GM18519 (cell line): ENCODE measurements around the gene QPCTL.
"Not testable (repeated sequence)": the region's sequence is repeated elsewhere in the genome, so short reads cannot be mapped to it uniquely, and the experiment has no call there.

Experiments
- ATAC-seq: cut with Tn5 transposase; IDR thresholded peaks from one replicate; pipeline ENCODE4 v1.9.1; 2021; ENCODE audit warnings: mild to moderate bottlenecking, moderate library complexity; ENCODE audit not compliant: unreplicated experiment, low FRiP score

The QPCTL gene

DNA sequence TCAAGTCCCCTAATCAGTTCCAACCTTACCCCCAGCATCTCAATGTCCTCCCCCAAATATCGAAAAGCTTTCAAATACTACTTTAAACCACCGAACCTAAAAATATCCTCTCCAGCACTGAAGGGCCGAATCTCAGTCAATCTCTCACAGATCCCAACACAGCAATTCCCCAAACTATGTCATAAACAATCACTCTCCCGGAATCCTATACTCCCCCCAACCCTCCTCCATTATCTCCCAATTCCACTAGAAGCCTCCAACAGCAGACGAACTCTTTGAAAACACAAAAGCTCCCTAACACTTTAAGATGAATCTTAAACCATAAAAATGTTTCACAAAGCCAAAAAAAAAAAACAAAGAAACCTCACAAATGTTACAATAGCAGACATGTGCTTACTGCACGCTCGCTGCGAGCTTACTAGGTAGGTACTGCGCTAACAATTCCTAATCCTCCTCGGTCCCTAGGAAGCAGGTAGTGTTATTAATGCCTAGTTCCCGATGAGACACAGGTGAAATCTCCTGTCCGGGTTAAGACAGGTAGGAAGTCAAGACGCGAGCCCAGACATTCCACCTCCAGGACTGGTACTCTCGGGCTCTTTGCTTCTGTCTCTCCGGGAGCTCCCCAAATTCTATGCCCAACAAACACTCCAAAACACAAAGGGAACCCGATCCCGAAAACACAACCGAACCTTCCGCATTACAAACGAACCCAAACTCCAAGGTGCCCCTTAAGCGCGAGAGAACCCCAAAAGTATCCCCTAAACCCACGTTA is 24.1 kb downstream of the QPCTL start:
- no peak for ATAC-seq

DNA sequence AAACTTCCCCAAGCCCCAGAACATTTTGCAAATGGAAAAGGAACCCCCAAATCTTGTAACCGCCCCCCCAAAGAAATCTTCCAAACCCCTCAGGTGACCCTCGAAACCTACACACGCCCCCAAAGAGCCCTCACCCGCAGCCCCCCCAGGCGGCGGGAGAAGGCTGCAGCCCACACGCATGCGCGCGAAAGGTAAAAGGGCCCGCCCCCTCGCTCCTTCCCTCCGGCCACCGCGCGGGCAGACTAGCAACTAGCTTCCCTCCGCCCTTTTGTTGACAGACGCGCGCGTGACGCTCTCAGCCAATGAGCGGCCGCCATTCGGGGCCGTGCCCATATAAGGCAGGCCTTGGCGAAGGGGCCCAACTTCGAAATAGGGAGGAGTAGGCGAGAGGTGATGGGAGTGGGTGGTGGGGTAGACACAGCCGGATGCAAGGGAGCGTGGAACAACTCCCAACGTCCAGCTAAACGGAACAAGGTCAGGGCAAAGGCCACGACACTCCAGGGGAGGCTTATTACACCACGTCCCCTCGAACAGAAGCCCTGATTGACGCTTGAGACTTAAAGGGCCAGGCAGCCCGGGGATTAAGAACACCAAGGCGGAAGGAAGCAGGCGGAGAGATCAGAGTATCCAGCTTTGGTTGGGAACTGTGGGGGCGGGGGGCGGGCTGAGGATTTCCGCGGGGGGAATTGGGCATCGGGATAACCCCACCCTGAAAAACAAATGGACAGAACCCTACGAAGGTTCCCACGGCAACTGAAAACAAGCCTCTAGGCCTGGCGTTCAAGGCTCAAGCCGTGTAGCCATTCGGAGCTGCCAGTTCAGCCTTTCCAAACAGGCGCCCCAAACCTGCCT is 24.9 kb downstream of the QPCTL start:
- ATAC-seq: peak; percentile 85

DNA sequence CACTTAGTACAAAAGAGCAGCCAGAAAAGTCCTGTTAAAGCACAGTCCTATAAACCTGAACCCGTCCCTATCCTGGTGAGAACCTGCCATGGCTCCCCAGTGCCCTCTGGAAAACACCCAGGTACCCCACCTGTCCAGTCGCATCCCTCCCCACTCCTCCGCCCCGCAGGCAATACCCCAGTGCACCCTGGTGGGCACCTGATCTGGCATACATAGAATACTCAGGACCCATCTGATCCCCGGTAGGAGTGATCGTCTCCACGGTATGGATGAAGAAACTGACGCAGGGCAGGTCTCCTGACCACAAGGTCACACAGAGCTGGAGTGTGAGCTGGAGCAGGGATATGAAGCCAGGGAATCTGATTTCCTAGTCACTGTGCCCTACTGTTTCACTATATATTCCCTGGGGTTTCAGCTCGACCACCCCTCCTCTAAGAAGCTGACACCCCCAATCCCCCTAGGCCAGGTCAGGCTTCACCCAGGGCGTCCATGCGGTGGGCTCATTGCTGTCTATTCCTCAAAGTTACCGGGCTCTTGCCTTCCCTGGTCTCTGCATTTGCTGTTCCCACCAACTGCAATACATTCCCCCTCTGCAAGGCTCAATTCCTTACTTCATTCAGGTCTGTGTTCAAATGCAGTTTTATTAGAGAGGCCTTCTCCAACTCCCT is 25.7 kb downstream of the QPCTL start:
- no peak for ATAC-seq

DNA sequence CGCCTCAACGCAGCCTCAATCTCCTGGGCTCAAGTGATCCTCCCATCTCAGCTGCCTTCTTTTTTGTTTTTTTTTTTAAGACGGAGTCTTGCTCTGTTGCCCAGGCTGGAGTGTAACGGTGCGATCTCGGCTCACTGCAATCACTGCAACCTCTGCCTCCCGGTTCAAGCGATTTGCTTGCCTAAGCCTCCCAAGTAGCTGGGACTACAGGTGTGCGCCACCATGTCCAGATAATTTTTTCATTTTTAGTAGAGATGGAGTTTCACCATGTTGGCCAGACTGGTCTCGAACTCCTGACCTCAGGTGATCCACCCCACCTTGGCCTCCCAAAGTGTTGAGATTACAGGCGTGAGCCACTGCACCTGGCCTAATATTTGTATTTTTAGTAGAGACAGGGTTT is 27.6 kb downstream of the QPCTL start:
- not testable (repeated sequence) for ATAC-seq

DNA sequence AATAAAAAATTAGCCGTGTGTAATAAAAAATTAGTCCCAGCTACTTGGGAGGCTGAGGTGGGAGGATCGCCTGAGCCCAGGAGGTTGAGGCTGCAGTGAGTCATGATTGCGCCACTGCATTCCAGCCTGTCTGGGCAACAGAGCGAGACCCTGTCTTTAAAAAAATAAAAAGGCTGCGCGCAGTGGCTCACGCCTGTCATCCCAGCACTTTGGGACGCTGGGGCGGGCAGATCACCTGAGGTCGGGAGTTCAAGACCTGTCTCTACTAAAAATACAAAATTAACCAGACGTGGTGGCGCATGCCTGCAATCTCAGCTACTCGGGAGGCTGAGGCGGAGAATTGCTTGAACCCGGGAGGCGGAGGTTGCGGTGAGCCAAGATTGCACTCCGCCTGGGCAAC is 36.2 kb downstream of the QPCTL start:
- not testable (repeated sequence) for ATAC-seq

DNA sequence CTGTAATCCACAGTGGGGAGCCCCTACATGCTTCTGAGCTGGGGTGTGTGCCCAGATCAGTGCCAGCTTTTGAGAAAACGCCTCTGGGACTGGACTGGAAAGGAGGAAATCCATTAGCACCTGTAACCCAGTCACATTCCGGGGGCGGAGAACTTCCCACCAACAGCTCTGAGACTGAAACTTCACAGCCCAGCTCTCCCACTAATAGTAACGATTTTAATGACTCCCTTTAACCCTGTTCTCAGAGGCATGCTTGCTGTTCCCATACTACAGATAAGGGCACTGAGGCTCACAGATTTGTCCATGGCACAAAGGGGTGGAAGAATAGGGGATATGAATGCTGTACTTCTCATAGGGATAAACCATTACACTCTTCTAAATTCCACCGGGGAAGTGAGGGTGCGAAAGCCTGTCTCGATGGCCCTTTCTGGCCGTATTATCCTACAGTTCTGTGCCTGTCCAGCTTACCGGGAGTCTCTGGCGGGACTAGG is 37.4 kb downstream of the QPCTL start:
- ATAC-seq: no peak

DNA sequence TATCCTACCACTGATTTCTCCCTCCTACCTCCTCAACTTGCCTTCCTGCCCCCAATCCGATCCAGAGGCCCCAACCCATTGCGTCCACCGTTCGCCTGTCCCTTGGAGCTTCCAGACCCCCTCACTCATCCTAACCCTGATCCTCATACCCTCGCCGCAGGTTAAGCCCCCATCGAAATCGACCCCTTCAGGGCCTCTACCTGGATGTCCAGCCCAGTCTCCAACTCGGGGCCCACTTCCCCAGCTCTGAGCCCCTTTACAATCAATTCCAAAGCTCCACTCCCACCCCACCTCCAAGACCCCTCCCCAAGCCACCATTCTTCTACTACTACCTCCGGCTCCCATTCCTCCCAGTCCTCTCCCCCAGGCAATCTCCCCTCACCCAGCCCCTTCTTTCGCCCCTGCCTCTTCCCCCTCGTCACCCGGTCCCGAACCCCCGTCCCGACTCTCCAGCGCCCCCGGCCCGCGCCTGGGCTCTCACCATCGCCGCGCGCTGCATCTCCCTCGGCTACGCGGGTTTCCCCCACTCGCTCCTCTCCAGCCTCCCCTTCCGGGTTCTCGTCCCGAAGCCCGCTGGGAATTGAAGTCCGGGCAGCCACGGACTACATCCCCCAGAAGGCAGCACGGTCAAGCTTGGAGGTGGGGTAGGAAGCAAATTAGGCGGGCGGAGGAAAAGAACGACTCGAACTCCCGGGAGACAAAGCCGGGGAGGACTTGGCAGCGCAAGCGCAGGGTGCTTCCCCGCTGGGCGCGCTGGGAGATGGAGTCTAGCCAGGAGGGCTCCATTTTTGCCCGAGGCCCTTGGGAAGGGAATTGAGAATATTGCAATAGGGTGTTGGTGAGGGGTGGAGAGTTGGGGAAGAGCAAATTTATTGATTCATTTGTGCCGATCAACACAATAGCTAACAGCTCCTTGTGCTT is 38.2 kb downstream of the QPCTL start, which contains the start of gene FBXO46:
Gene FBXO46, minus strand, starts transcription at position 529 of the 921 bp plus-strand sequence. CDS start 17,401 bp downstream, outside the sequence.
- peak; percentile 72 for ATAC-seq

DNA sequence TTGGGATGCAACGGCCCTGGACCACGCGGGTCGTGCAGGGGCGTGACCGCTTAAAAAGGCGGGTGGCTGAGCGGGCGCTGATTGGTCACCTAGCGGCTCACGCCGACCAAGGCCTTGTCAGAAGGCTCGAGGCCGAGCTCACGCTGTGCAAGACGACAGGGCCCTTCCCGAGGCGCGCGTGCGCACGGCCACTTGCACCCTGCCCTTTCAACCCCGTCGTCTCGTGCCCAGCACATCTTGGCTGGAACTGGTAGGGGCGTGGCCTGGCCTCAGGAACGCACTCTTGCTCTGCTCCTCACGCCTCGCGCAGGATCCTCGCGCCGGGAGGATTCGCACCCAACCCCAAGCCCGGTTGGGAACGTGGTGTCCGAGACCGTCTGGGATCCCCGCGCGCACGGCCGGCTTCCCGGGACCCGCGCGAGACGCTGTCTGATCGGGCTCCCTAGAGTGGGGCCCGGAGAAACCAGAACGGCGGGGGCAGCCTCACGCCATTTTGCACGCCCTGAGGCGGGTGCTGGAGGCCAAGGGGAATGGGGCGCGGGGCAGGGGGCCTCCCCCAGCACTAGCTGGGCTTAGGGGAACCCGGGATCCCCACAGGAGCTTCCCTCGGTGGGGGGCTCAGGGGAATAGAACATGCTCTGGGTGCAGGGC is 40.8 kb downstream of the QPCTL start, which contains the start of gene MEIOSIN:
Gene MEIOSIN, plus strand, starts transcription at position 280 of the 651 bp plus-strand sequence. CDS start 1,938 bp downstream, outside the sequence.
- no peak for ATAC-seq

DNA sequence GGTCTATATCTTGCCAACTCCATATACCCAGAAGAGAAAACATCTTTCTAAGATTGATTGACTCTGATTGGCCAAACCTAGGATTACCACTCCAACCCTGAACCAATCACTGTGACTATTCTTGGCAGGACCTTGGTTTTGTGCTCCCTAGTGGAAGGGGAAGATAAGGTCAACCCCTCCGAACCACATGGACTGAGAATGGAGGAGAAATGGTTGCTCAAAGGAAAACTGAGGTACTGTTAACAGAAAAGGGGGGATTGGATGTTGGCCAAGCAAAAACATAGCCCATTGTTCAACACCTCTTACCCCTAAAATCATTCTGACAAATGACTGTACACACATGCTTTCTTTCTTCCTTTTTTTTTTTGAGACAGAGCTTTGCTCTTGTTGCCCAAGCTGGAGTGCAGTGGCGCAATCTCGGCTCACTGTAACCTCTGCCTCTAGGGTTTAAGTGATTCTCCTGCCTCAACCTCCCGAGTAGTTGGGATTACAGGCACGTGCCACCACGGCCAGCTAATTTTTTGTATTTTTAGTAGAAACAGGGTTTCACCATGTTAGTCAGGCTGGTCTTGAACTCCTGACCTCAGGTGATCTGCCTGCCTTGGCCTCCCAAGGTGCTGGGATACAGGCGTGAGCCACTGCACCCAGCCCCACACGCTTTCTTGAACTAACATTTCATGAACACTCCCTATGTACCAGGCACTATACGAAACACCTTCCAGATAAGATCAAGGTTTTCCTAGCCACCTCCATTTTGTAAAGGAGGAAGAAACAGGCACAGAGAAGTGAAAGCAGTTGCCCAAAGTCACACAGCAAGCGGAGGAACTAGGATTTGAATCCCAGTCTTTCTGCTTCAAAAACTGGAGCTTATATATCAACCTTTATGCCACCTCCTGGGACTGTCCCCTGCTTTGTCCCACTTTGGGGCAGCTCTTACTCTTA is 47.3 kb downstream of the QPCTL start:
- no peak for ATAC-seq

DNA sequence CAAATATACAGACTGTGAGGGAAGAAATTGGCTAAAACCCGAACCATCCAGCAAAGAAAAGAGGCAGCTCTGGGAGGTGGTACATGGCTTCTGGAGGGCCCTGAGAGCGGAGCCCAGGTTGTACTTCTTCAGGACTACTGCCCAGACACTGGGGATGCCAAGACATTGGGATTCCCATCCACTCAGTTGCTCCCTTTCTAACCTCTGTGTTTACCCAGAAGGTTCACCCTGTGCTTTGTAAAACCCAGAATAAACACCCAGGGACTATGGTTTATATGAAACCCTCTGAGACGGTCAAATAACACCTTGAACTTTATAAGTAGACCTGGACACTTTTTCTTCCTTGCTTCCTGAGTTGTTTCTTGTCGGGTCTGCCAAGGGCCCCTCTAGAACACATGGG is 50.5 kb downstream of the QPCTL start:
- no peak for ATAC-seq

DNA sequence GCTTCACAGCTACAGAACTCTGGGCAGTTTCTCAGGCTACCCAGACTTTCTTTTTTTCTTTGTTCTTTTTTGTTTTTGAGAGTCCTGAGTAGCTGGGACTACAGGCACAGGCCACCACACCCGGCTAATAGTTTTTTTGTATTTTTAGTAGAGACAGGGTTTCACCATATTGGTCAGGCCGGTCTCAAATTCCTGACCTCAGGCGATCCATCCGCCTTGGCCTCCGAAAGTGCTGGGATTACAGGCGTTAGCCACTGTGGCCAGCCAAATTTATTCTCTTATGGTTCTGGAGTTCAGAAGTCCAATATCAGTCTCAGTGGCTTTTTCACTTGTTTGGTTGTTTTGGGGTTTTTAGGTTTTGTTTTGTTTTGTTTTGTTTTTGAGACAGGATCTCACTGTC is 53.1 kb downstream of the QPCTL start:
- ATAC-seq: no peak

DNA sequence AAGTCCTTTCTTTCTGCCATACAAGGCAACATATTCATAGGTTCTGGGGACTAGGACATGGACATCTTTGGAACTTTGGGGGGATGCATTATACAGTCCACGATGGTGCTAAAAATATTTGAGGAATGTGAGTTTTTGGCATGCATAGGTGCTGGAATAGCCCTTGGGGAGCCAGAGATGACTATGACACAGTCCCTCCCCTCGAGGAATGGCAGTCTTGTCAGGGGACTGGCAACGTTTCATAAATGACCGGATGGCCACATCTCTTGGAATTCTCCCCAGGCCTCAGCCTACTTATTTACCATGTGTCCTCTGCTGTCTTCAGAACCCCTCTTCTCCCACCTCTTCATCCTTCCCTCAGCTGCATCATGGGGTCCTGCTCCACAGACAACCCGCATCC is 54.4 kb downstream of the QPCTL start:
- ATAC-seq: no peak

DNA sequence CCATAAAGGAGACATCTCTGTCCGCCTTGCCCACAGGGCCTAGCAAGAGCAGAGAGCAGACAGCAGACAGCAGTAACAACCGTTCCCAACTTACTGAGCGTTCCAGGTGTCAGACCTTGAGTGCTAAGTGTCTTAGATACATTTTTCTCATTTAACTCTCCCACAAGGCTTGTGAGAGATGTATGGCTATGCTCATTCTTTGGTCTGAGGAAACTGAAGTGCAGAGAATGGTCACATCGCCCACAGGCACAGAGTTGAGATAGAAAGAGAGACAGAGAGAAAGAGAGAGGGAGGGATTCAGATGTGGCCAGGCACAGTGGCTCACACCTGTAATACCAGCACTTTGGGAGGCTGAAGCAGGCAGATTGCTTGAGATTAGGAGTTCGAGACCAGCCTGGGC is 55.0 kb downstream of the QPCTL start:
- no peak for ATAC-seq

DNA sequence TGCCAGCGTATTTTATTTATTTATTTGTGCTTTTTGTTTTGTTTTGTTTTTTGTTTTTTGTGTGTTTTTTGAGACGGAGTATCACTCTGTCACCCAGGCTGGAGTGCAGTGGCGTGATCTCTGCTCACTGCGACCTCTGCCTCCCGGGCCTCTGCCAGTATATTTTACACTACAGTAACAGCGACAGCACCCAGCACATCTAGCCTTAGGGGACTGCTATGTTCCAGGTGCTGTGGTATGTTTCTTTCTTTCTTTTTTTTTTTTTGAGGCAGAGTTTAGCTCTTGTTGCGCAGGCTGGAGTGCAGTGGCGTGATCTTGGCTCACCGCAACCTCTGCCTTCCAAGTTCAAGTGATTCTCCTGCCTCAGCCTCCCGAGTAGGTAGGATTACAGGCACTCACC is 59.0 kb downstream of the QPCTL start:
- ATAC-seq: not testable (repeated sequence)

DNA sequence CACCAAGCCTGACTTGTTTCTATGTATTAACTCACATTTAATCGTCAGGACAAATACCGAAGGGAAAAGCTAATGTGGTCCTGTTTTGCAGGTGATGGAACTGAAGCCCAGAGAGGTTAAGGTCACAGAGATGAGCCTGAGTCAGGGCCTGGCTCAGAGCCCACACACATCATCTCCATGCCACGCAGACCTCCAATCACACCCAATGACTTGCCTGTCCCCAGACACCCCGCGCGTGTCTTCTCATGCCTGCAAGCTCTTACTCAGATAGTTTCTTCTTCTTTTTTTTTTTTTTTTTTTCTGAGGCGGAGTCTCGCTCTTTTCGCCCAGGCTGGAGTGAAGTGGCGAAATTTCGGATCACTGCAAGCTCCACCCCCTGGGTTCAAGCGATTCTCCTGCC is 60.2 kb downstream of the QPCTL start:
- ATAC-seq: no peak

DNA sequence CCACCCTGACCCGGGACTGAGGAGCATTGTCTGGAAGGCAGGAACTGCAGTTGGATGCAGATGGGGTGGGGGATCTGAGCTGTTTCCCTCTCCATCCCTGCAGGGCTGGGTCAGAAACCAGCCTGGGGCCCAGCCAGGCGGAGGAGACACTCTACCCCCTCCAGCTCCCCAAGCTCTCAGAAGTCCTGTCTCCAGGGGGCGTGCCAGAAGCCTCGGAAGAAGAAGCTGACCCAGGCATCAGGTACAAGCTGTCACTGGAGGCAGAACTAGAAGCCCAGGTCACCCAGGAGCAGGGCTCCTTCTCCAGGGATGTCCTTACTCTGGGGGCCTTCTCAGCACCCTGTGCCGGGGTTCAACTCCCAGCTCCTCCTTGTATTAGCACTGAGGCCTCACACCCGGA is 61.1 kb downstream of the QPCTL start:
- no peak for ATAC-seq
